ENCODE results near the gene SORBS1. TPM values are rescaled to one million over a fixed set of nuclear protein-coding genes. Genes with fewer than 3 reads are reported as not detected.

The SORBS1 gene
- total and polyA plus RNA-seq, 2 experiments from 2014 or later = 17.0 to 40.2 TPM

GRCh38 chr10:95496951-95497350 is 64.2 kb downstream of the SORBS1 start:
- Histone ChIP-seq H3K4me1 (ENCODE audit: insufficient read depth) (peaks cover 13% of the 10 kb centered on the region), H3K79me2 (peaks cover 75% of the 10 kb centered on the region), H3K27ac (no peak overlapping the region), H3K4me3 (no peak overlapping the region), H3K36me3 (replicated peaks; ENCODE audit: insufficient read depth, low read depth) (no peaks in the 10 kb centered on the region), H3K9me3 (ENCODE audit: low read depth) (no peaks in the 10 kb centered on the region), H4K20me1 (ENCODE audit: insufficient read depth, poor library complexity, severe bottlenecking) (no peaks in the 10 kb centered on the region), H3K27me3 (no peaks in the 10 kb centered on the region), H3K4me2 (no peak overlapping the region), H3K9me2 (replicated peaks; ENCODE audit: insufficient read depth) (no peaks in the 10 kb centered on the region), H2AFZ (no peak overlapping the region)
- WGBS (ENCODE audit: low lambda C conversion rate, missing lambda C conversion rate) = 51% methylated on average over 4 of the region's 4 CpGs
- TF ChIP-seq CTCF (IDR thresholded peaks at IDR 0.05; ENCODE audit: poor library complexity) (no peak), EZH2 (IDR thresholded peaks at IDR 0.05; ENCODE audit: borderline replicate concordance) (no peak), EZH2phosphoT487 (IDR thresholded peaks at IDR 0.05; ENCODE audit: low read depth, severe bottlenecking, unreplicated experiment) (no peak)
- DNase-seq (ENCODE audit: low spot score) = no peak

GRCh38 chr10:95496246-95496911 is 64.8 kb downstream of the SORBS1 start:
- Histone ChIP-seq H3K9me2 (replicated peaks; ENCODE audit: insufficient read depth) (no peaks in the 10 kb centered on the region), H3K36me3 (replicated peaks; ENCODE audit: insufficient read depth, low read depth) (no peaks in the 10 kb centered on the region), H2AFZ (no peak overlapping the region), H3K27ac (no peak overlapping the region), H3K27me3 (no peaks in the 10 kb centered on the region), H3K79me2 (peaks cover 79% of the 10 kb centered on the region), H4K20me1 (ENCODE audit: insufficient read depth, poor library complexity, severe bottlenecking) (no peaks in the 10 kb centered on the region), H3K4me2 (no peak overlapping the region), H3K9me3 (ENCODE audit: low read depth) (no peaks in the 10 kb centered on the region), H3K4me3 (no peak overlapping the region), H3K4me1 (ENCODE audit: insufficient read depth) (peaks cover 7% of the 10 kb centered on the region)
- no peak for TF ChIP-seq CTCF (IDR thresholded peaks at IDR 0.05; ENCODE audit: poor library complexity)
- TF ChIP-seq EZH2phosphoT487 (IDR thresholded peaks at IDR 0.05; ENCODE audit: low read depth, severe bottlenecking, unreplicated experiment) = no peak
- no peak for TF ChIP-seq EZH2 (IDR thresholded peaks at IDR 0.05; ENCODE audit: borderline replicate concordance)
- 82% methylated on average over 2 of the region's 2 CpGs for WGBS (ENCODE audit: low lambda C conversion rate, missing lambda C conversion rate)
- DNase-seq (ENCODE audit: low spot score) = no peak

GRCh38 chr10:95493862-95494261 is 67.3 kb downstream of the SORBS1 start:
- Histone ChIP-seq H3K79me2 (peaks cover 80% of the 10 kb centered on the region), H3K4me2 (peak overlapping the region; percentile 52), H3K27ac (peak overlapping the region; percentile 84), H3K4me3 (no peak overlapping the region), H3K9me3 (ENCODE audit: low read depth) (no peaks in the 10 kb centered on the region), H3K27me3 (no peaks in the 10 kb centered on the region), H2AFZ (no peak overlapping the region), H3K4me1 (ENCODE audit: insufficient read depth) (peaks cover 4% of the 10 kb centered on the region), H3K36me3 (replicated peaks; ENCODE audit: insufficient read depth, low read depth) (no peaks in the 10 kb centered on the region), H3K9me2 (replicated peaks; ENCODE audit: insufficient read depth) (no peaks in the 10 kb centered on the region), H4K20me1 (ENCODE audit: insufficient read depth, poor library complexity, severe bottlenecking) (no peaks in the 10 kb centered on the region)
- TF ChIP-seq EZH2 (IDR thresholded peaks at IDR 0.05; ENCODE audit: borderline replicate concordance) (no peak), CTCF (IDR thresholded peaks at IDR 0.05; ENCODE audit: poor library complexity) (no peak), EZH2phosphoT487 (IDR thresholded peaks at IDR 0.05; ENCODE audit: low read depth, severe bottlenecking, unreplicated experiment) (no peak)
- 92% methylated on average over 2 of the region's 2 CpGs for WGBS (ENCODE audit: low lambda C conversion rate, missing lambda C conversion rate)
- DNase-seq (ENCODE audit: low spot score) = no peak

Data from hepatocyte (in vitro differentiated cells).